AG20443 (cell line): ENCODE results near the gene ATP1B4.

Experiments
- DNase-seq: peaks from one replicate; pipeline ENCODE4 v3.0.0; 2012; ENCODE audit warnings: low spot score, mixed read lengths

The ATP1B4 gene

DNA sequence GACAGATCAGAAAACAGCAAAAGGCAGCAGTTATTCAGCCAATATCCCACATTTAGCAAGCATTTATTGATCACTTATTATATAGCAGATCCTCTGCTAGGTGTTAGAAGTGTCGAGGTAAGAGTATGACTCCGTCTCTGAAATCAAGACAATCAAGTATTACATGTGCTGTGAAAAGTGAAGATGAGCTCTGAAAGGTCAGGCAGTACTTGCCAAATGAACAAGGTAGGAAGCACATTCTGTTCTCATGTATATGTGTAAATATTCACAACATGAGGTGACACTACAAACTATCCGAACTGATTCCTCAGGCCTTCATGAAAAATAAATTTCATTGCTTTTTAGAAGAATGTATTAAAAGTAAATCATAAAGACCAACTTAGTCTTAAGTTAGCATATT lies 15.3 kb downstream of the ATP1B4 start:
- no peak for DNase-seq

GRCh38 chrX:120377715-120378114 lies 15.8 kb downstream of the ATP1B4 start:
- no peak for DNase-seq

DNA sequence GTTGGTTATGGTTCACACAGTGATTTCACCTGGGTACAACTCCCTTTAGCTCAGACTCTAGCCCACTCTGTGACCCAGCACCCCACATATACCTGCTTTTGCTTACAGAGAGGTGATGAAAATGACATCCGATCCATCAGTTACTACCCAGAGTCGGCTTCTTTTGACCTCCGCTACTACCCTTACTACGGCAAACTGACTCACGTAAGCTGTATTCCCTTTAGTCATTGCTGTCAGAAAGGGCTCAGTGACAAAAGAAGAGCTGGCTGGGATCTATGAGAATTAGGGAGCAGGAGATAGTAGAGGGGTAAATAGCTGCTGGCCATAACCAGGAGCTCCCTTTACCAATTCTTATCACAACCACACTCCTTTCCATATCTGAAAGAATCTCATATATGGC lies 16.7 kb downstream of the ATP1B4 start:
- no peak for DNase-seq

DNA sequence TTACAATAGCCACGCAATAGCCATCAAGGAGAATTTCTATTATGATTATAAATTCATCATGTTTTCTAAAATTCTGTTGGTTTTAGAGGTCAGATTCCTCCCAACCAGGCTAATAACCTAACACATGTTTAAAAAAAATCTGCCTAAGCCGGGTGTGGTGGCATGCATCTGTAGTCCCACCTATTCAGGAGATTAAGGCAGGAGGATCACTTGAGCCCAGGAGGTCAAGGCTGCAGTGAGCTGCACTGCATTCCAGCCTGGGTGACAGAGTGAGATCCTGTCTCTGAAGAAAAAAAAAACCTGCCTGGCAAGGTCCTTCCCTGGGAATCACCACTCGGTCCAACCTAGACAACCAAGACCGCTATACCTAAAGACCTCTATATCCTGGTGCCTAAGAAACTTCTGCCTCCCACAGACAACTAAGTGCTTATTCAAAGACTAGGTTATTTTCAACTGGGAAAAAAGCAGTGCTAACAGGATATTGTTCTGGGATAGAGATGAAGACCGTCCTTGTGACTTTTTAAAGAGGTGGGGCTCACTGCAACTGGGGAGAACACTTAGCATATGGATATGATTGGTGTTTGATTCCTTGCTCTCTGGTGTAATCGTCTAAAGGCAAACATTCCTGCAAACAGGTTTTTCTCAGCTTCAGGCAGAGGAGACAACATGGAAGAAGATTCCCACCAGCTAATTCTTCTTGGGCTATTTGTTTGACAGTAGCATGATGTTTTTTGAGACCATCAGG lies 18.2 kb downstream of the ATP1B4 start:
- DNase-seq: no peak

DNA sequence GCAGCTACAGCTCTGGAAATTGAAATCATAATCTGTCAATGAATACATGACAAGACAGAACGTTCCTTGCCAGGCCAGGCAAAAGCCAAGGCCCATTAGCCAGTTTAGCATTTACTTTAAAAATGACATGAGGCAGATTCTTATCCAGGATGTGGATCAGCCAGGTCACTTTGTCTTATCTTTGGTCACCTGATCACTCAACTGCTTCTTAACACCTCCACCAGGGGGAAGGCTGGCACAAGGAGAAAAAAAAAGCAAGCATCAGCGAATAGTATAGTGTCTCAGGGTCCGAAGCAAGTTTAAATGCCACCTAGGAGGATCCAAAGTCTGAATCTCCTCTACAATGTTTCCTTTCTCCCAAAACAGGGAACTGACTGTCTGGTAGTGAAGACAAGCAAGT lies 18.8 kb downstream of the ATP1B4 start:
- no peak for DNase-seq

DNA sequence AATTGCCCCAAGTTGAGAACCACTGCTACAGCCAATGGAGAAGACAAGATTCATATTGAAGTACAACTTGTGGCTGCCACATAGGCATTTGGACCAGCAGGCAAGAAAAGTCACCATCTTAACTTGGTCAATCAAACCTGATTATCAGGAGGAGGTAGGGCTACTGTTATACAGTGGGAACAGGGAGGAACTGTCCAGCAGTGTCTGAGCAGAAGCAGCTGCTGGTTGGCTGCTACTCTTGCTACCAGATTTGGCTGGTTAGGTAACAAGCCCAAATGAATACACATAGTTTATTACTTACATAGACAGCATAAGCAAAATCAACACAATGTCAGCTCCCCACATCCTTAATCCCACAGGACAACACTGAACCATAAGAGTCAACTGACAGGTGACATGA lies 39.4 kb downstream of the ATP1B4 start:
- DNase-seq: no peak

- DNase-seq: no peak
Measured at GRCh38 chrX:120402369-120402768, 40.5 kb downstream of the ATP1B4 start.

DNA sequence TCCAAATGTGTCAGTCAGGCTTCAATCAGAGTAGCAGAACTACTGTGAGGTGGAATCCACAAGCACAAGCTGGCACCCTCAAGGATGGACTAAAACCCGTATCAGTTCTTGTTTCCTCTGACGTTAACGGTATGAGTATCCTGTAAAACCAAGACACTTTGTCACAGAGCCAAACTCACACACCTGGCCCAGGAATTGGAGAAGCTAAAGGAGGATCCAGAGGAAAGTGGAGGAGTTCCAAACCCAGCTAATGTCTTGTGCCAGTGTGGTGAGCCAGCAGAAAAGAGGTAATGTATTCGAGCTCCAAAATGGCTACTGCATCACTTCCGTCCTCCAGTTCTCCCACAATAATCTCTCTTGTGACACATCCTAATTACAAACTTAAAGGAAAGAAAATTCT lies 44.7 kb downstream of the ATP1B4 start:
- no peak for DNase-seq

DNA sequence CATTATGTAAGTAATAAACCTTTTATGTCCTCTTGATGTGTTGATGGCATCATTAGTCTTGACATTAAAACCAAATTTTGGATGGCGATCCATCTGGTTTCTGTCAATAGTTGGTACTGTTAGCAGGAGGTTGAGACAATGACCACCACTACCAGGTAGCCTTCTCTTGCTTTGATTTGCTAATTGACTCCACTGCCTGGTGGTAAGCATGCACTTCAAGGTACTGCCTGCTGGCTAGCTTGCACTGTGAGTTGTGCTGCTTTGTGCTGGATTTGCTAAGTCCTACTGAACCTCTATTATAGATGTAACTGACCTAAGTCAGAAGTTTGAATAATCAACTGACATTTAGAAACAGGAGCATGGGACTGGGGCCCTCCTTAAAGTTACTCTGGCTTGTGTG lies 46.3 kb downstream of the ATP1B4 start:
- no peak for DNase-seq

DNA sequence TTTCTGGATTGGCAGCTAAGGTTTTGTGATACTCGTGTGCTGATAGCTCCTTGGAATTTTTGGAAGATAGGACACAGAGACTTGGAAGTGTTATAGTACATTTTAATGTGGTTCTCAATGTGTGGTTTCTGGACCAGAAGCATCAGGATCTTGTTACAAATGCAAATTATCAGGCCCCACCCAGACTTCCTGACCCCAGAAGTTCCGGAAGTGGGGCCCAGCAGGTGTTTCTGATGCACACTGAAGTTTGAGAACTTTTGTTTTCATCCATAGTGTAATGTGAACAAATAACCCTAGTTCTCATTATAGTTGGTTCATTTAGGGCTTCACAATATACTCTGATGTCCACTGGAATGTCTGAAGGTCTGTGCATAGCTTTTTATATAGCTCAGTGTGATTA lies 57.6 kb downstream of the ATP1B4 start:
- DNase-seq: no peak

GRCh38 chrX:120426599-120426998 lies 64.7 kb downstream of the ATP1B4 start:
- DNase-seq: no peak

DNA sequence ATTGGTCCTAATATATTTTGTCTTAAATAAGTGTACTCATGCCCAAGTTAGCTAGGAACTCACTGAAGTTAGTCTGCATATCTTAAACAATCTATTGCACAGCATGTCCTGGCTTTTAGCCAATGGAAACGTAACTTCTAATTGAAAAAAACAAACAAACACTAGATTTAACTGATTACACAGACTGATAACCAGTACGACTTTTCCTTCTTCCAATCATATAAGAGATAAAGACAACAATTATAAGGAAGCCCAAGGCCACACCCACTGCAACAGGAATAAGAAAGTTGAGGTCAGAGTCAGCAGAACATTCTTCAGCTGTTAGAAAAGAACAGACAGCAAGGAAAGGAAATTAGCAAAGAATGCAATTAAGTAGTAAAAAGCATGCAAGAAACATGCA lies 66.4 kb downstream of the ATP1B4 start:
- no peak for DNase-seq

DNA sequence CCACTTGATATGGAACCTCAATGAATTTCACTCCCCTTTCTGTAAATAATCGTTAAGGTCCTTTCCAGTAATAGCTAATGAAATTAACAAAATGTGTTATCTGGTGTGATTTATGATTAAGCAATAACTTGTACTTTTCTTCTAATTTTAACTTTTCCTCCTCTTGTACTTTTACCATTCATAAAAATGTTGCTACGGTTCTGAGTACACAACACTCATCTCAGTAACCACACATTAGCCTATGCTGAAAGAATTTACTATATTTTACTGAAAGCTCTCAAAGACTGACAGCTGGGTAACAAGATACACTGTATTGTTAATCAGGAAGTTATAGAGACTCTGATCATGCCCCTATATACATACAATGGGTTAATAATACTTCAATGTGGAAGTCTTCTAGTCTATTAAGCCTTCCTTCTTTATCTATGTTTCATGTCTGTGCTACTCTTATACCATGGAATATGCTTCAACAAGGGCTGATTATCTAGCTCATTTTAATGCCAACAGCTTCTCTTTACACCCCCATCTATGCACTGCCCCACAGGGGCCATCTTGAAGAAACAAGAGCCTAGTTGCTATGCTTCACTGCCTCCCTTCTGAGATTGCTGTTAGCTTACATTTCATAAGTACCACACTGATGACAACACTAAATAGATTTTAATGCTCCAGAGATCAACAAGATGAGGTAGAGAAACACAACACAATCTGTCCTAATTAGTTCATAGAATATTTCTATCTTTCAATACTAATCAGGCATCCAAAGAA lies 68.1 kb downstream of the ATP1B4 start:
- DNase-seq: no peak
